Colonic mucosa (tissue), 4 donors: ENCODE data around the gene TRPC4. TPM values are rescaled to one million over a fixed set of nuclear protein-coding genes. Genes with fewer than 3 reads are reported as not detected.

ENCODE experiments used
- DNase-seq: peaks from one replicate; pipeline ENCODE4 v3.0.0-alpha.2; 2020
- H3K27ac ChIP-seq: fragments of 200-600 bp; one replicate; pipeline ENCODE4 v1.8.0; 2021
- H3K27me3 ChIP-seq: fragments of 200-600 bp; one replicate; pipeline ENCODE4 v1.8.0; 2021
- H3K36me3 ChIP-seq: fragments of 200-600 bp; one replicate; pipeline ENCODE4 v1.8.0; 2021
- H3K4me1 ChIP-seq: fragments of 200-600 bp; one replicate; pipeline ENCODE4 v1.8.0; 2021; ENCODE audit warnings: mild to moderate bottlenecking
- H3K4me3 ChIP-seq: fragments of 200-600 bp; one replicate; pipeline ENCODE4 v1.8.0; 2021
- H3K9ac ChIP-seq, 2 donors: one replicate each; pipeline ENCODE4 v1.7.0; 2013; ENCODE audit warnings: control low read depth in 2 of 2, low read depth in 2 of 2, low read length in 2 of 2
- H3K9me3 ChIP-seq: fragments of 200-600 bp; one replicate; pipeline ENCODE4 v1.8.0; 2021
- intact Hi-C: fragments of 100-400 bp; cut with DNase I; formaldehyde crosslinking; loops from one replicate; pipeline ENCODE4 v1.14.1; 2022
- total RNA-seq, 2 donors: library from RNA; stranded (reverse); fragmentation: NEBNext Ultra II Directional in 1 of 2; extraction: Animal tissue kit (Norgen Biotek cat#: 25700) in 1 of 2; gene quantifications; one replicate each; pipeline ENCODE4 v1.2.1, GENCODE V29; 2021
- TF ChIP-seq, protein P1 (sequence below): fragments of 200-600 bp; IDR thresholded peaks from one replicate; pipeline ENCODE4 v1.8.0; 2022; ENCODE audit warnings: antibody characterized with exemption, mild to moderate bottlenecking
- donor health status: healthy.
- donor health status: DM: no; HTN: no; CAD: no.
- donor health status: DM: no; HTN: no; CAD: no.

Gene TRPC4
- total RNA-seq, 2 donors from 2014 or later: 0.66 TPM; not detected in 1

DNA sequence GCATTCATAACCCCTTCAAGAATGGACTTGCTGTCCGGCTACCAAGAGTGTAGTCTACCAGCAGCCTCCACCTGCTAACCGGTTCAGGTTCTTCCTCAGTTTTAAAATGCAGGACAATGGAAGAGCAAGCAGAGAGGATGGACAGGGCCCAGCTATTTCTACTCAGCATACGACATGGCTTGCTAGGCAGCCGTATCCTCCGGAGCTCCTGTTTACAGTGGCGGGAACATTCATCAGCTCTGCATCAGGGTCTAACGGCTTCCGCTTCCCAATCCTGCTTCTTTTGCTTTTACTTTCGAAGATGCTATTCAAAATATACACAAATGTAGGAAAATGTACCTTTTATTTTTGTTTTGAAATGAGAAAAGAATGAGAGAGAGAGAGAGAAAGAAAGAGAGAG lies 118.5 kb downstream of the TRPC4 start:
- Histone ChIP-seq H3K9me3 (no peaks in the 10 kb centered on the region), H3K4me1 (no peaks in the 10 kb centered on the region), H3K27me3 (no peaks in the 10 kb centered on the region), H3K4me3 (no peak overlapping the region), H3K9ac (no peak overlapping the region), H3K36me3 (no peaks in the 10 kb centered on the region), H3K27ac (no peak overlapping the region)
- intact Hi-C loops: no loop called here
- DNase-seq: no peak
- TF ChIP-seq, protein P1, sequence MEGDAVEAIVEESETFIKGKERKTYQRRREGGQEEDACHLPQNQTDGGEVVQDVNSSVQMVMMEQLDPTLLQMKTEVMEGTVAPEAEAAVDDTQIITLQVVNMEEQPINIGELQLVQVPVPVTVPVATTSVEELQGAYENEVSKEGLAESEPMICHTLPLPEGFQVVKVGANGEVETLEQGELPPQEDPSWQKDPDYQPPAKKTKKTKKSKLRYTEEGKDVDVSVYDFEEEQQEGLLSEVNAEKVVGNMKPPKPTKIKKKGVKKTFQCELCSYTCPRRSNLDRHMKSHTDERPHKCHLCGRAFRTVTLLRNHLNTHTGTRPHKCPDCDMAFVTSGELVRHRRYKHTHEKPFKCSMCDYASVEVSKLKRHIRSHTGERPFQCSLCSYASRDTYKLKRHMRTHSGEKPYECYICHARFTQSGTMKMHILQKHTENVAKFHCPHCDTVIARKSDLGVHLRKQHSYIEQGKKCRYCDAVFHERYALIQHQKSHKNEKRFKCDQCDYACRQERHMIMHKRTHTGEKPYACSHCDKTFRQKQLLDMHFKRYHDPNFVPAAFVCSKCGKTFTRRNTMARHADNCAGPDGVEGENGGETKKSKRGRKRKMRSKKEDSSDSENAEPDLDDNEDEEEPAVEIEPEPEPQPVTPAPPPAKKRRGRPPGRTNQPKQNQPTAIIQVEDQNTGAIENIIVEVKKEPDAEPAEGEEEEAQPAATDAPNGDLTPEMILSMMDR: no peak

DNA sequence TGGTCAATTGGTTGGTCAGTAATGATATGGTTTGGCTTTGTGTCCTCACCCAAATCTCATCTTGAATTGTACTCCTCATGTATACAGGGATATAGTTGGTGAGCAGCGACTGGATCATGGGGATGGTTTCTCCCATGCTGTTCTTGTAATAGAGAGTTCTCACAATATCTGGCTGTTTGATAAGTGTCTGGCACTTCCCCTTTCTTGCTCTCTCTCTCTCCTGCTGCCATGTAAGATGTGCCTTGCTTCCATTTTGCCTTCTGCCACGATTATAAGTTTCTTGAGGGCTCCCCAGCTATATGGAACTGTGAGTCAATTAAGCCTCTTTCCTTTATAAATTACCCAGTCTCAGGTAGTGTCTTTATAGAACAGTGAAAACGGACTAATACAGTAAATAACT lies 120.7 kb downstream of the TRPC4 start:
- H3K4me1 ChIP-seq: no peaks in the 10 kb centered on the region
- TF ChIP-seq, protein P1: no peak
- H3K36me3 ChIP-seq: no peaks in the 10 kb centered on the region
- no peak overlapping the region for H3K27ac ChIP-seq
- H3K4me3 ChIP-seq: no peak overlapping the region
- intact Hi-C loops: no loop called here
- no peaks in the 10 kb centered on the region for H3K9me3 ChIP-seq
- DNase-seq: no peak
- H3K9ac ChIP-seq: no peak overlapping the region
- H3K27me3 ChIP-seq: no peaks in the 10 kb centered on the region

DNA sequence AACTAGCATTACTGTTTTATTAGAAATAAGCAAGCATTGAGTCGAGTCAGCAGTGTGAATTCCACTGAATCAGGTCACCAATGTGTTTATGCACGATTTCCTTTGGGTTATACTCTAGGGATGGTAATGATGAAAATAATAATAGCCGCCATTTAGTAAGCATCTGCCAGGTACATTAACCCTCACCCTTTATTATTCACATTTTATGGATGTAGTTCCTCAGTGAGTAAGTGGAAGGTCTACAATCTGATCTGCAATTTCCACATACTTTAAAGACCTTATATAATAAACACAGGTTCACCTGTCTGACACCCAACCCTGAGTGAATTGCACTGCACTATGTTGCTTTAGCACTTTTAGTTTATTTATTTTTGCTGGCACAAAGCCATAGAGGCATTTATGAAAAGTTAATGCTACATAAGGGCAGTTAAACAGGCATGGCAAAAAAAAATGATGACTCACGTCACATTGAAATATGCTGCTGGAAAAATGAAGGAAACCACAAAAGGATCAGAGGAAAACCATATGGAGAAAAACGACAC lies 122.4 kb downstream of the TRPC4 start:
- no peak for DNase-seq
- Histone ChIP-seq H3K4me3 (no peak overlapping the region), H3K9me3 (no peaks in the 10 kb centered on the region), H3K27ac (no peak overlapping the region), H3K36me3 (no peaks in the 10 kb centered on the region), H3K27me3 (no peaks in the 10 kb centered on the region), H3K9ac (no peak overlapping the region), H3K4me1 (no peaks in the 10 kb centered on the region)
- intact Hi-C loops: no loop called here
- TF ChIP-seq, protein P1: no peak

DNA sequence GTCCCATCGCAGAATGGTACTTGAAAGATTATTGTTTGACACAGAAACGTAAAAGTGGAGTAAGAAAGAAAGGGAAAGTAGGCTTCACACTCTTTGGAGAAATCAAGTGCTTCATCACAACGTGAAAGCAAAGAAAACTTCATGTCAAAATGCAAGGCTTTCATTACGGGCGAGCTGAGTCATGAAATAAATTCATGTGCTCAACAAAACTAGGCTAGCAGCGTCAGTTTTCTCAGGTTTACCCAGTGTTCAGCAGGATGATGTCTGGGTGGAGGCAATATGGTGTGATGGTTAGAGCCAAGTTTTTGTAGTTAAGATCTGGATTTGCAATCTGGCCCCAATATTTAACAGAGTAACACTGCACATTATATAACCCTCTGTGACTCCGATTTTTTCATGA lies 128.0 kb downstream of the TRPC4 start:
- Histone ChIP-seq H3K9me3 (no peaks in the 10 kb centered on the region), H3K4me3 (no peak overlapping the region), H3K36me3 (no peaks in the 10 kb centered on the region), H3K27me3 (no peaks in the 10 kb centered on the region), H3K4me1 (no peaks in the 10 kb centered on the region), H3K9ac (no peak overlapping the region), H3K27ac (no peak overlapping the region)
- no peak for DNase-seq
- TF ChIP-seq, protein P1: no peak
- intact Hi-C loops: no loop called here

DNA sequence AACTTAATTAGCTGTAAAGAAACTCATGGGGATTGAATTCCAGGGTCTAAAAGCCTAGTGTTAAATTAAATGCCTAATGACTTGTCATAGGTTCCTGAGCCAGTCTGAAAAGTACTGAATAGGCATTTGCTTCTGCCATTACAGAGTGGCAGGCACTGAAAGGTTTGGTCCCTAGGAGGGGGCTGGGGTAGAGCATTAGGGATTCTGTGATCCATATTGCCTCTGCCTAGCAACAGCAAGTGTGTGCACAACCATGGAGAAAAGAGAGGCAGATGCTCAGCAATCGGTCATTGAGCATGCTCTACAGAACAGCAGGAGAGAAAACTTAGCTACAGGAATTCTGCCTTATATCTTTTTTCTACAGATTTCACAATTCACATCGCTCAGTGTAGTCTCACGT lies 133.5 kb downstream of the TRPC4 start:
- no peaks in the 10 kb centered on the region for H3K9me3 ChIP-seq
- H3K36me3 ChIP-seq: no peaks in the 10 kb centered on the region
- no peak overlapping the region for H3K27ac ChIP-seq
- H3K4me3 ChIP-seq: no peak overlapping the region
- H3K9ac ChIP-seq: no peak overlapping the region
- intact Hi-C loops: no loop called here
- H3K4me1 ChIP-seq: no peaks in the 10 kb centered on the region
- DNase-seq: no peak
- H3K27me3 ChIP-seq: no peaks in the 10 kb centered on the region
- TF ChIP-seq, protein P1: no peak
